Measurements from ENCODE around the gene PKD2. TPM values are rescaled to one million over a fixed set of nuclear protein-coding genes. Genes with fewer than 3 reads are reported as not detected.

The PKD2 gene
- polyA plus RNA-seq, 1 donor from 2014 or later, result 54.8 TPM

GRCh38 chr4:88014386-88014905 lies 7.0 kb downstream of the PKD2 start:
- TF ChIP-seq EP300 (conservative IDR thresholded peaks at IDR 0.05; ENCODE audit: poor library complexity, severe bottlenecking), result no peak
- TF ChIP-seq TAF1 (IDR thresholded peaks at IDR 0.05; ENCODE audit: low read depth), result no peak
- TF ChIP-seq RAD21 (conservative IDR thresholded peaks at IDR 0.05), result no peak
- TF ChIP-seq POLR2AphosphoS5 (IDR thresholded peaks at IDR 0.05), result no peak
- TF ChIP-seq, protein P1, sequence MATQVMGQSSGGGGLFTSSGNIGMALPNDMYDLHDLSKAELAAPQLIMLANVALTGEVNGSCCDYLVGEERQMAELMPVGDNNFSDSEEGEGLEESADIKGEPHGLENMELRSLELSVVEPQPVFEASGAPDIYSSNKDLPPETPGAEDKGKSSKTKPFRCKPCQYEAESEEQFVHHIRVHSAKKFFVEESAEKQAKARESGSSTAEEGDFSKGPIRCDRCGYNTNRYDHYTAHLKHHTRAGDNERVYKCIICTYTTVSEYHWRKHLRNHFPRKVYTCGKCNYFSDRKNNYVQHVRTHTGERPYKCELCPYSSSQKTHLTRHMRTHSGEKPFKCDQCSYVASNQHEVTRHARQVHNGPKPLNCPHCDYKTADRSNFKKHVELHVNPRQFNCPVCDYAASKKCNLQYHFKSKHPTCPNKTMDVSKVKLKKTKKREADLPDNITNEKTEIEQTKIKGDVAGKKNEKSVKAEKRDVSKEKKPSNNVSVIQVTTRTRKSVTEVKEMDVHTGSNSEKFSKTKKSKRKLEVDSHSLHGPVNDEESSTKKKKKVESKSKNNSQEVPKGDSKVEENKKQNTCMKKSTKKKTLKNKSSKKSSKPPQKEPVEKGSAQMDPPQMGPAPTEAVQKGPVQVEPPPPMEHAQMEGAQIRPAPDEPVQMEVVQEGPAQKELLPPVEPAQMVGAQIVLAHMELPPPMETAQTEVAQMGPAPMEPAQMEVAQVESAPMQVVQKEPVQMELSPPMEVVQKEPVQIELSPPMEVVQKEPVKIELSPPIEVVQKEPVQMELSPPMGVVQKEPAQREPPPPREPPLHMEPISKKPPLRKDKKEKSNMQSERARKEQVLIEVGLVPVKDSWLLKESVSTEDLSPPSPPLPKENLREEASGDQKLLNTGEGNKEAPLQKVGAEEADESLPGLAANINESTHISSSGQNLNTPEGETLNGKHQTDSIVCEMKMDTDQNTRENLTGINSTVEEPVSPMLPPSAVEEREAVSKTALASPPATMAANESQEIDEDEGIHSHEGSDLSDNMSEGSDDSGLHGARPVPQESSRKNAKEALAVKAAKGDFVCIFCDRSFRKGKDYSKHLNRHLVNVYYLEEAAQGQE (IDR thresholded peaks at IDR 0.05; ENCODE audit: borderline replicate concordance), result no peak
- TF ChIP-seq EZH2 (IDR thresholded peaks at IDR 0.05; ENCODE audit: borderline replicate concordance, insufficient read depth, low read length, poor library complexity, severe bottlenecking), result no peak
- TF ChIP-seq MXI1 (conservative IDR thresholded peaks at IDR 0.05; ENCODE audit: poor library complexity, severe bottlenecking), result no peak
- no peak for TF ChIP-seq SMC3 (conservative IDR thresholded peaks at IDR 0.05; ENCODE audit: poor library complexity)
- no peak for TF ChIP-seq CTCF (IDR thresholded peaks at IDR 0.05; ENCODE audit: poor library complexity, severe bottlenecking)
- no peaks in the 10 kb centered on the region for H3F3A ChIP-seq (ENCODE audit: insufficient read depth, low read length, poor library complexity, severe bottlenecking)
- no peak overlapping the region for H3K4me2 ChIP-seq (ENCODE audit: low read length)
- no peak overlapping the region for H3K27ac ChIP-seq (ENCODE audit: low read length)
- H2AFZ ChIP-seq (ENCODE audit: low read depth, low read length), result no peak overlapping the region
- no peaks in the 10 kb centered on the region for H4K20me1 ChIP-seq (ENCODE audit: insufficient read depth)
- H3K9ac ChIP-seq (ENCODE audit: low read length), result no peak overlapping the region
- H3K9me2 ChIP-seq (ENCODE audit: insufficient read depth, low read length), result no peaks in the 10 kb centered on the region
- no peaks in the 10 kb centered on the region for H3K9me3 ChIP-seq (ENCODE audit: low read length)
- H3K4me3 ChIP-seq (ENCODE audit: low read length), result no peak overlapping the region
- no peaks in the 10 kb centered on the region for H3K27me3 ChIP-seq (ENCODE audit: insufficient read depth, low read depth, low read length)
- H3K79me2 ChIP-seq (replicated peaks; ENCODE audit: insufficient read depth, low read length), result peaks cover 66% of the 10 kb centered on the region
- no peaks in the 10 kb centered on the region for H3K36me3 ChIP-seq (ENCODE audit: insufficient read depth, low read length)

- Histone ChIP-seq H4K20me1 (ENCODE audit: insufficient read depth) (no peaks in the 10 kb centered on the region), H3K9me2 (ENCODE audit: insufficient read depth, low read length) (no peaks in the 10 kb centered on the region), H3K27me3 (ENCODE audit: insufficient read depth, low read depth, low read length) (no peaks in the 10 kb centered on the region), H3K9ac (ENCODE audit: low read length) (no peak overlapping the region), H3K4me3 (ENCODE audit: low read length) (no peak overlapping the region), H3K27ac (ENCODE audit: low read length) (no peak overlapping the region), H2AFZ (ENCODE audit: low read depth, low read length) (no peak overlapping the region), H3K79me2 (replicated peaks; ENCODE audit: insufficient read depth, low read length) (peaks cover 53% of the 10 kb centered on the region), H3K4me2 (ENCODE audit: low read length) (no peak overlapping the region), H3K36me3 (ENCODE audit: insufficient read depth, low read length) (no peaks in the 10 kb centered on the region), H3F3A (ENCODE audit: insufficient read depth, low read length, poor library complexity, severe bottlenecking) (no peaks in the 10 kb centered on the region), H3K9me3 (ENCODE audit: low read length) (no peaks in the 10 kb centered on the region)
- no peak for TF ChIP-seq EP300 (conservative IDR thresholded peaks at IDR 0.05; ENCODE audit: poor library complexity, severe bottlenecking)
- TF ChIP-seq POLR2AphosphoS5 (IDR thresholded peaks at IDR 0.05), result no peak
- no peak for TF ChIP-seq SMC3 (conservative IDR thresholded peaks at IDR 0.05; ENCODE audit: poor library complexity)
- no peak for TF ChIP-seq RAD21 (conservative IDR thresholded peaks at IDR 0.05)
These were observed 8.3 kb downstream of the PKD2 start for GRCh38 chr4:88015659-88016295.

Data from neural cell (in vitro differentiated cells).